ENCODE results near the gene SPI1. TPM values are rescaled to one million over a fixed set of nuclear protein-coding genes. Genes with fewer than 3 reads are reported as not detected.

Gene SPI1
- polyA plus RNA-seq, 1 donor (not counting 4 experiments of a cell fraction or from before 2014, with no cell fraction given) = not detected

GRCh38 chr11:47352556-47352955 lies 25.8 kb downstream of the SPI1 start, which contains the start of gene MYBPC3:
Gene MYBPC3 (minus strand): TSS chr11:47352702. CDS start chr11:47352647, 55 bp downstream.
- Histone ChIP-seq H3K36me3 (ENCODE audit: control insufficient read depth in 2 of 2, extremely low read depth in 1 of 2, insufficient read depth in 2 of 2, low read length in 2 of 2) (no peaks in the 10 kb centered on the region), H3K9me1 (ENCODE audit: control insufficient read depth, extremely low read depth, insufficient read depth, low read length) (no peaks in the 10 kb centered on the region), H4K20me1 (ENCODE audit: control insufficient read depth, extremely low read depth, insufficient read depth, low read length) (no peaks in the 10 kb centered on the region), H3K27me3 (ENCODE audit: control insufficient read depth, extremely low read depth, insufficient read depth, low read length) (no peaks in the 10 kb centered on the region), H2AFZ (ENCODE audit: control insufficient read depth, low read length) (no peak within 1 kb of the TSS), H3K27ac (ENCODE audit: control insufficient read depth, insufficient read depth, low read length) (no peak within 1 kb of the TSS), H3K9ac (ENCODE audit: control insufficient read depth, extremely low read depth, insufficient read depth, low read length) (no peak within 1 kb of the TSS), H3K4me1 (ENCODE audit: control insufficient read depth, extremely low read depth, insufficient read depth, low read length) (peaks cover 6% of the 10 kb centered on the region), H3K9me3 (ENCODE audit: control insufficient read depth, low read depth, low read length) (no peaks in the 10 kb centered on the region), H3K4me3 (ENCODE audit: control insufficient read depth in 2 of 3, extremely low read depth in 1 of 3, insufficient read depth in 2 of 3, low read depth in 1 of 3, low read length in 3 of 3) (no peak within 1 kb of the TSS), H3K4me2 (ENCODE audit: control insufficient read depth, extremely low read depth, insufficient read depth, low read depth, low read length) (no peak within 1 kb of the TSS), H3K79me2 (ENCODE audit: control insufficient read depth, insufficient read depth, low read length) (no peaks in the 10 kb centered on the region)
- no peak for DNase-seq (ENCODE audit: low read depth, low spot score)
- TF ChIP-seq CTCF (optimal IDR thresholded peaks at IDR 0.05 in 1 of 3, IDR thresholded peaks at IDR 0.05 in 1 of 3, conservative IDR thresholded peaks at IDR 0.05 in 1 of 3; ENCODE audit: extremely low read depth in 1 of 3, insufficient read depth in 2 of 3, low read length in 3 of 3) (no peak), EZH2 (IDR thresholded peaks at IDR 0.05; ENCODE audit: low read length) (no peak)
- dilution Hi-C loops (cut with MboI; ENCODE audit: extremely low pct_ligation_motif_present, low sequenced_read_pairs) = no loop called here
- FAIRE-seq = no peak

- TF ChIP-seq EZH2 (IDR thresholded peaks at IDR 0.05; ENCODE audit: low read length) (no peak), CTCF (optimal IDR thresholded peaks at IDR 0.05 in 1 of 3, IDR thresholded peaks at IDR 0.05 in 1 of 3, conservative IDR thresholded peaks at IDR 0.05 in 1 of 3; ENCODE audit: extremely low read depth in 1 of 3, insufficient read depth in 2 of 3, low read length in 3 of 3) (no peak)
- no peak overlapping the region for H3K4me2 ChIP-seq (ENCODE audit: control insufficient read depth, extremely low read depth, insufficient read depth, low read depth, low read length)
- no peaks in the 10 kb centered on the region for H3K9me3 ChIP-seq (ENCODE audit: control insufficient read depth, low read depth, low read length)
- H3K4me3 ChIP-seq (ENCODE audit: control insufficient read depth in 2 of 3, extremely low read depth in 1 of 3, insufficient read depth in 2 of 3, low read depth in 1 of 3, low read length in 3 of 3) = no peak overlapping the region
- H3K27ac ChIP-seq (ENCODE audit: control insufficient read depth, insufficient read depth, low read length) = no peak overlapping the region
- dilution Hi-C loops (cut with MboI; ENCODE audit: extremely low pct_ligation_motif_present, low sequenced_read_pairs) = no loop called here
- no peaks in the 10 kb centered on the region for H3K9me1 ChIP-seq (ENCODE audit: control insufficient read depth, extremely low read depth, insufficient read depth, low read length)
- FAIRE-seq (no peak), DNase-seq (ENCODE audit: low read depth, low spot score) (no peak)
- peaks cover 6% of the 10 kb centered on the region for H3K4me1 ChIP-seq (ENCODE audit: control insufficient read depth, extremely low read depth, insufficient read depth, low read length)
- no peaks in the 10 kb centered on the region for H3K36me3 ChIP-seq (ENCODE audit: control insufficient read depth in 2 of 2, extremely low read depth in 1 of 2, insufficient read depth in 2 of 2, low read length in 2 of 2)
- H2AFZ ChIP-seq (ENCODE audit: control insufficient read depth, low read length) = no peak overlapping the region
- H4K20me1 ChIP-seq (ENCODE audit: control insufficient read depth, extremely low read depth, insufficient read depth, low read length) = no peaks in the 10 kb centered on the region
- H3K79me2 ChIP-seq (ENCODE audit: control insufficient read depth, insufficient read depth, low read length) = no peaks in the 10 kb centered on the region
- H3K9ac ChIP-seq (ENCODE audit: control insufficient read depth, extremely low read depth, insufficient read depth, low read length) = no peak overlapping the region
- no peaks in the 10 kb centered on the region for H3K27me3 ChIP-seq (ENCODE audit: control insufficient read depth, extremely low read depth, insufficient read depth, low read length)
Observed at GRCh38 chr11:47351156-47352126, 26.9 kb downstream of the SPI1 start.

All from keratinocyte (primary cell).